Astrocyte of the spinal cord (primary cell): ENCODE data around the gene LCE1E.

ENCODE experiments used
- DNase-seq: peaks from one replicate; pipeline ENCODE4 v3.0.0; 2011; ENCODE audit warnings: low read depth, low spot score
- H3K4me3 ChIP-seq: 2 replicates; pipeline ENCODE4 v1.5.1; 2011; ENCODE audit warnings: low read depth, mild to moderate bottlenecking, low read length, moderate library complexity
- in situ Hi-C: cut with HindIII; loops from 2 replicates; pipeline ENCODE4 v1.10.0; 2017; ENCODE audit warnings: low sequenced_read_pairs
- TF ChIP-seq, protein P1 (sequence below): IDR thresholded peaks from 2 replicates; pipeline ENCODE4 v1.5.1; 2012; ENCODE audit warnings: low read depth, mild to moderate bottlenecking, low read length, inconsistent platforms

The LCE1E gene

DNA sequence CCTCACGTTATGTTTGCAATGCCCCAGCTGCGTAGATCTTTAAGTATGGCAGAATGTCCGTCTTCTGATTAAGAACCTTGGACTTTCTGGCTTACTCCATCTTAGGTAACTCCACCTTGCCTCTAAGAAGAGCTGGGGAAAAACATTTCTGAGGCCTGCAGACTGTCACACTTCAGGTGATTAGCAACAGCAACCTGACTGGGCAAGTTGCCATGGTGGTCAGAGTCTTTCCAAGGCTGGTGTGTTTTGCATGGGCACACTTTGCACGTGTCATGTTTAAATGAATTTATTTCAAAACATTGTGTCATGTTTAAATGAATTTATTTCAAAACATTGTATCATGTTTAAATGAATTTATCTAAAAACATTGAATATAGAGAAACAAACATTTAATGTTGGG is 27.4 kb upstream of the LCE1E start:
- TF ChIP-seq, protein P1, sequence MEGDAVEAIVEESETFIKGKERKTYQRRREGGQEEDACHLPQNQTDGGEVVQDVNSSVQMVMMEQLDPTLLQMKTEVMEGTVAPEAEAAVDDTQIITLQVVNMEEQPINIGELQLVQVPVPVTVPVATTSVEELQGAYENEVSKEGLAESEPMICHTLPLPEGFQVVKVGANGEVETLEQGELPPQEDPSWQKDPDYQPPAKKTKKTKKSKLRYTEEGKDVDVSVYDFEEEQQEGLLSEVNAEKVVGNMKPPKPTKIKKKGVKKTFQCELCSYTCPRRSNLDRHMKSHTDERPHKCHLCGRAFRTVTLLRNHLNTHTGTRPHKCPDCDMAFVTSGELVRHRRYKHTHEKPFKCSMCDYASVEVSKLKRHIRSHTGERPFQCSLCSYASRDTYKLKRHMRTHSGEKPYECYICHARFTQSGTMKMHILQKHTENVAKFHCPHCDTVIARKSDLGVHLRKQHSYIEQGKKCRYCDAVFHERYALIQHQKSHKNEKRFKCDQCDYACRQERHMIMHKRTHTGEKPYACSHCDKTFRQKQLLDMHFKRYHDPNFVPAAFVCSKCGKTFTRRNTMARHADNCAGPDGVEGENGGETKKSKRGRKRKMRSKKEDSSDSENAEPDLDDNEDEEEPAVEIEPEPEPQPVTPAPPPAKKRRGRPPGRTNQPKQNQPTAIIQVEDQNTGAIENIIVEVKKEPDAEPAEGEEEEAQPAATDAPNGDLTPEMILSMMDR: no peak
- no peak overlapping the region for H3K4me3 ChIP-seq
- in situ Hi-C loops: no loop called here
- no peak for DNase-seq

DNA sequence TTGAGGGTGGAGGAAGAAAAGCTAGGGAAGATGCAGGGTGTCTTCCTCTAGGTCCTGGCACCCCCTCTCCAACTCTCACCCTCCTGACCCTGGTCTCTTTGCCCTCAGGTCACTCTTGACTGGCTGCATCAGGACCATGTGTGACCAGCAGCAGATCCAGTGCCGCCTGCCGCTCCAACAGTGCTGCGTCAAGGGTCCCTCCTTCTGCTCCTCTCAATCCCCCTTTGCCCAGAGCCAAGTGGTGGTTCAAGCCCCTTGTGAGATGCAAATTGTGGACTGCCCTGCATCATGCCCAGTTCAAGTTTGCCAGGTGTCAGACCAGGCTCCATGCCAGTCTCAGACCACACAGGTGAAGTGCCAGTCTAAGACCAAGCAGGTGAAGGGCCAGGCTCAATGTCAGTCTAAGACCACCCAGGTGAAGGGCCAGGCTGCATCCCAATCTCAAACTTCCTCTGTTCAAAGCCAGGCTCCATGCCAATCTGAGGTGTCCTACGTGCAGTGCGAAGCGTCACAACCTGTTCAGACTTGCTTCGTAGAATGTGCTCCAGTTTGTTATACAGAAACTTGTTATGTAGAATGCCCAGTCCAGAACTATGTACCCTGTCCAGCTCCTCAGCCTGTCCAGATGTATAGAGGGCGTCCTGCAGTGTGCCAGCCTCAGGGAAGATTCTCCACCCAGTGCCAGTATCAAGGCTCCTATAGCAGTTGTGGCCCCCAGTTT is 26.4 kb upstream of the LCE1E start:
- TF ChIP-seq, protein P1: no peak
- no peak overlapping the region for H3K4me3 ChIP-seq
- DNase-seq: no peak
- in situ Hi-C loops: no loop called here

DNA sequence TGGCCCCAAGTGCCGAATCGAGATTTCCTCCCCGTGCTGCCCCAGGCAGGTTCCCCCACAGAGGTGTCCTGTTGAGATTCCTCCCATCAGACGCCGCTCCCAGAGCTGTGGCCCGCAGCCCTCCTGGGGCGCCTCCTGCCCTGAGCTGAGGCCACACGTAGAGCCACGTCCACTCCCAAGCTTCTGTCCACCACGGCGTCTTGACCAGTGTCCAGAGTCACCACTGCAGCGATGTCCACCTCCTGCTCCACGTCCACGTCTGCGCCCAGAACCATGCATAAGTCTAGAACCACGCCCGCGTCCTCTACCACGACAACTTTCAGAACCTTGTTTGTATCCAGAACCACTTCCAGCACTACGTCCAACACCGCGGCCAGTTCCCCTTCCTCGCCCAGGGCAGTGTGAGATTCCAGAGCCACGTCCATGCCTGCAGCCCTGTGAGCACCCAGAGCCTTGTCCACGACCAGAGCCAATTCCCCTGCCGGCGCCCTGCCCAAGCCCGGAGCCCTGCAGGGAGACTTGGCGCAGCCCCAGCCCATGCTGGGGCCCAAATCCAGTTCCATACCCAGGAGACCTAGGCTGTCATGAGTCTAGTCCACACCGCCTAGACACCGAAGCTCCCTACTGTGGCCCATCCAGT is 25.4 kb upstream of the LCE1E start:
- H3K4me3 ChIP-seq: no peak overlapping the region
- DNase-seq: no peak
- TF ChIP-seq, protein P1: no peak
- in situ Hi-C loops: no loop called here

DNA sequence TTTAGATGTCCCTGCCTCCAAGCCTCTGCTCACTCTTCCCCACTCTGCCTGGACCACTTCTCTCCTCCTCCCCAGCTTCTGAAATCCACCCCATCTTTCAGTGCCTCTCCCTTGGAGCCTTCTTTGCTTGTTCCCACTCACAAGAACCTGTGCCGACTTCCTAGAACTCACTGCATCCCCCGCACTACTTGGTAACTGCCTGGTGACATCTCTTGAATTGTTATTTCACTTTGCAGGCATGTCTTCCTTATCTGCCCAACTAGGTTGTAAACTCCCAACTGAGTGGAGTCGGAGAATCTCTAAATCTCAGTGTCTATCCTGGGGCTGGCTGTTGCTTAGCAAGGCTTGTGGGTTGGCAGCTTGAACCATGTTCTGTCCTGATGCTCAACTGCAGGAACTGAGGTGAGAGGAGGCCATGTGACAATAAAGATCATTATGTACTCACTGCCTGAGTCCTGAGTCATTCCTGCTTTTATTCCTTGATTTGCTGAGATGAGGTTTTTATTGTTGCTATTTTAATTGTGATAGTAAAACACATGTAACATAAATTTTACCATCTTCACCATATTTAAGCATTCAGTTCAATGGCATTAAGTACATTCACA is 24.3 kb upstream of the LCE1E start:
- TF ChIP-seq, protein P1: no peak
- no peak overlapping the region for H3K4me3 ChIP-seq
- DNase-seq: no peak
- in situ Hi-C loops: no loop called here

DNA sequence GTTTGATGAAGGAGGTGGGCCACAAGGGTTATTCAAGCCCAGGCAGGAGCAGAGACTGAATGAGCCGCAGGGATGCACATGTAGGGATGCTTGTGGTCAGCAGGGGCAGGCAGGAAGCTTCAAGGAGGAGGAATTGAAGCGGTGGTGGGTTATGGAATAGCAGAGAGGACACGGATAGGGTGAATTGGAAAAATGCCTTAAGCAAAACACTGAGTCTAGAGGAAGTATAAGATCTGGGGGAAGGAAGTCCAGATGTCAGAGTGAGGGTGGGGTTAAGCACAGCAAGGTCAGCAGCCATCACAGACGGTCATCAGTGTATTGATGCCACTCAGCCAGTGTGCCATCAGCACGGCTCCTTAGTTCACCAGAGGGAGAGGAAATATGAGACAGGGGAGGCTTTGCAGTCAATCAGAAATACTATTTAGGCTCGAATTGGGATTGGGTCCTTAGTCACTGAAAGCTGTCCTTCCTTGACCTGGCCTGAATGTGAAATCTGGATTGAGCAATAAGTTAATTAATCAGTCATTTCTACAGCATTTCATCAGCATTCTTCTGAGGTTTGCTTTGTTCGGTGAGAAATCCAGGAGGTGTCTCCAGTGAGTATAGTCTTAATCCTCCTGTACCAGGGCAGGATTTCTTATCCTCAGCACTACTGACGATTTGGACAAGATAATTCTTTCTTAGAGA is 17.1 kb upstream of the LCE1E start:
- TF ChIP-seq, protein P1: no peak
- no peak for DNase-seq
- in situ Hi-C loops: no loop called here
- no peak overlapping the region for H3K4me3 ChIP-seq

DNA sequence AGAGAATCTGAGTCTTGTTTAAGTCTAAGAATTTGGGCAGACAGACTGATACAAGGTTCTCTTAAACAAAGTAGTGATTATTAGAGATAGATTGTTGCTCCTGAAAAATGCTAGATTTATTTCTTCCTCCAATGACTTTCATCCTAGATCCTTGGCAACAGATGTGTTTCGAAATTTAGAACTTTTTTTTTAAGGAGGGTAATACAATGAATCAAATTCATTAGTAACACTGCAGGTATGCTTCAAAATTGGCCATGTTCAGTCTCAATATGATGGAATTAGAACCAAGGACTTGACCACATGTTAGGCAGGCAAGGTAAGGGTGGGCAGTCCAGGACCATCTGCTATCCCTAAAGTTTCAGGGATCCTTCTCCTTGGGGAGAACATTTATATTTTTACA is 15.6 kb upstream of the LCE1E start:
- TF ChIP-seq, protein P1: no peak
- in situ Hi-C loops: no loop called here
- no peak for DNase-seq
- no peak overlapping the region for H3K4me3 ChIP-seq
